NB4 (cell line): ENCODE measurements around the gene AR.

Experiments used
- DNase-seq: peaks from one replicate; pipeline ENCODE4 v3.0.0; 2010; ENCODE audit warnings: low read depth
- H3K4me3 ChIP-seq: one replicate; pipeline ENCODE4 v1.5.1; 2011; ENCODE audit warnings: mild to moderate bottlenecking, low read depth, low read length, moderate library complexity
- MYC ChIP-seq: IDR thresholded peaks from 2 replicates; pipeline ENCODE4 v1.6.1; 2011; ENCODE audit warnings: low read depth, low read length
- POLR2A ChIP-seq: IDR thresholded peaks from 2 replicates; pipeline ENCODE4 v1.6.1; 2011; ENCODE audit warnings: mild to moderate bottlenecking; ENCODE audit not compliant: insufficient read length; ENCODE audit errors: extremely low read depth
- TF ChIP-seq, protein P1 (sequence below): IDR thresholded peaks from one replicate; pipeline ENCODE4 v1.5.1; 2012; ENCODE audit warnings: low read depth, low read length
- TF ChIP-seq, protein P2 (sequence below): IDR thresholded peaks from 2 replicates; pipeline ENCODE4 v1.6.1; 2011; ENCODE audit warnings: low read depth, low read length

Gene AR

DNA sequence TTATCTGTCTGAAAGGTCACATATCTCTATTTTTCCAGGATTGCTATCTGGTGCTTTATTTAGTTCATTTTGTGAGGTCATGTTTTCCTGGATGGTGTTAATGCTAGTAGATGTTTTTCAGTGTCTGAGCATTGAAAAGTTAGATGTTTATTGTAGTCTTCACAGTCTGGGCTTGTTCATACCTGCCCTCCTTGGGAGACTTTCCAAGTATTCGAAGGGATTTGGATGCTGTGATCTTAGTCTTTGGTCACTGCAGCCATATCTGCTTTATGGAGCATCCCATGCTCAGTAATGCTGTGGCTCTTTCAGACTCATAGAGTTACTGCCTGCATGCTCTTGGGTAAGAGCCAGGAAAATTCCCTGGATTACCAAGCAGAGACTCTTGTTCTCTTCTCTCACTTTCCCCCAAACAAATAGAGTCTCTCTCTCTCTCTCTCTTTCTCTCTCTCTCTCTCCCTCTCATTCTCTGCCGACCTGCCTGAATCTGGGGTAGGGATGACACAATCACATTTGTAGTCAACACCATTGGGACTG lies 130.0 kb downstream of the AR start:
- H3K4me3 ChIP-seq = no peak overlapping the region
- TF ChIP-seq, protein P1, sequence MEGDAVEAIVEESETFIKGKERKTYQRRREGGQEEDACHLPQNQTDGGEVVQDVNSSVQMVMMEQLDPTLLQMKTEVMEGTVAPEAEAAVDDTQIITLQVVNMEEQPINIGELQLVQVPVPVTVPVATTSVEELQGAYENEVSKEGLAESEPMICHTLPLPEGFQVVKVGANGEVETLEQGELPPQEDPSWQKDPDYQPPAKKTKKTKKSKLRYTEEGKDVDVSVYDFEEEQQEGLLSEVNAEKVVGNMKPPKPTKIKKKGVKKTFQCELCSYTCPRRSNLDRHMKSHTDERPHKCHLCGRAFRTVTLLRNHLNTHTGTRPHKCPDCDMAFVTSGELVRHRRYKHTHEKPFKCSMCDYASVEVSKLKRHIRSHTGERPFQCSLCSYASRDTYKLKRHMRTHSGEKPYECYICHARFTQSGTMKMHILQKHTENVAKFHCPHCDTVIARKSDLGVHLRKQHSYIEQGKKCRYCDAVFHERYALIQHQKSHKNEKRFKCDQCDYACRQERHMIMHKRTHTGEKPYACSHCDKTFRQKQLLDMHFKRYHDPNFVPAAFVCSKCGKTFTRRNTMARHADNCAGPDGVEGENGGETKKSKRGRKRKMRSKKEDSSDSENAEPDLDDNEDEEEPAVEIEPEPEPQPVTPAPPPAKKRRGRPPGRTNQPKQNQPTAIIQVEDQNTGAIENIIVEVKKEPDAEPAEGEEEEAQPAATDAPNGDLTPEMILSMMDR = no peak
- TF ChIP-seq, protein P2, sequence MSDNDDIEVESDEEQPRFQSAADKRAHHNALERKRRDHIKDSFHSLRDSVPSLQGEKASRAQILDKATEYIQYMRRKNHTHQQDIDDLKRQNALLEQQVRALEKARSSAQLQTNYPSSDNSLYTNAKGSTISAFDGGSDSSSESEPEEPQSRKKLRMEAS = no peak
- TF ChIP-seq POLR2A (no peak), MYC (no peak)
- DNase-seq = no peak

DNA sequence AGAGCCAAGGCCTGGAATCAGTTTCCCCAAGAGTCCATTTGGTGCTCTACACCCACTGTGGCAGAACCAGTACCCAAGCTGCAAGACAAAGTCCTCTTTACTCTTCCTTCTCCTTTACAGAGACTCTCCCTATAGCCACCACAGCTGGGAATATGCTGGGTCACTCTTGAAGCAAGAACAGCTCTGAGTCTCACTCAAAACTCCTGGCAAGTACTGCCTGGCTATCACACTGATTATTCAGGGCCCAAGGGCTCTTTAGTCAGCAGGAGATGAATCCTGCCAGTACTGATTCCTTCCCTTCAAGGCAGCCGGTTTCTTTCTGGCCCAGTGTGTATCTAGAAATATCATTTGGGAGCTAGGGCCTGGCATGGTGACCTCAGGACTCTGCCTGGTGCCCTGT lies 130.9 kb downstream of the AR start:
- DNase-seq = no peak
- H3K4me3 ChIP-seq = no peak overlapping the region
- no peak for TF ChIP-seq POLR2A
- no peak for TF ChIP-seq MYC
- TF ChIP-seq, protein P2 = no peak
- TF ChIP-seq, protein P1 = no peak

DNA sequence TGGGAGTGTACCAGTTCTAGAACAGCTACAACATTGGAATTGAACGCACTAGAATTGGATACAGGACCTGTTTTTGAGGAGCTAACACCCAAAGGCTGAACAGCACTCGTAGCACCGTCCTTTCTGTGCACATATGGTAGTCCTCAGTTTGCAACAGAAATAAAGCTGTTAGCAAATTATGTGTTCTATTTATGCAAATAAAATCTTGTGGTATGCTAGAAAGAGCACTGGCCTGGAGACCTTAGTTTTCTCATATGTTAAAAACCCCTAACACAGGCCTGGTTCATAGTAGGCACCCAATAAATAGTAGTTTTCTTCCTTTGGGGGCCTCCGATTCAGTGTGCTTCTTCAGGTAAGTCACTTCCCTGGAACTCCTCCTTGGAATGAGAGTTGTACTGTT lies 140.3 kb downstream of the AR start:
- TF ChIP-seq POLR2A = no peak
- no peak for DNase-seq
- H3K4me3 ChIP-seq = no peak overlapping the region

DNA sequence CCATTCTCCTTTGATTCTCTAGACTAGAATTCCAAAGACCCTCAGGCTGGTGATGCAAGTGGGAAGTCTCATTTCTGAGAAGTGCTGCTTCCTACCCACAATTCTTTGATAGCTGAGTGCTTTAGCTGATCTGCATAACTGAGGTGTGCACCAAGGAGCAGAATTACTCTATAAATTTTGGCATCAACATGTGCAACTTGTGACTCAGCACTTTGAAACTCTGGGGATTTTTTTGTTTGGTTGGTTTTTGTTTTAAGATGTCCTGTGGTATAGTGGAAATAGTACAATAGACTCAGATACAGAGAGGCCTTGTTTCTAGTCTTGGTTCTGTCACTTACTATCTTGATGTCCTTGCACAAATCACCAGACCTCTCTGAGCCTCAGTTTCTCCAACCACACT lies 148.4 kb downstream of the AR start:
- DNase-seq = no peak
- no peak overlapping the region for H3K4me3 ChIP-seq
- TF ChIP-seq MYC (no peak), POLR2A (no peak)
- TF ChIP-seq, protein P1 = no peak
- TF ChIP-seq, protein P2 = no peak

DNA sequence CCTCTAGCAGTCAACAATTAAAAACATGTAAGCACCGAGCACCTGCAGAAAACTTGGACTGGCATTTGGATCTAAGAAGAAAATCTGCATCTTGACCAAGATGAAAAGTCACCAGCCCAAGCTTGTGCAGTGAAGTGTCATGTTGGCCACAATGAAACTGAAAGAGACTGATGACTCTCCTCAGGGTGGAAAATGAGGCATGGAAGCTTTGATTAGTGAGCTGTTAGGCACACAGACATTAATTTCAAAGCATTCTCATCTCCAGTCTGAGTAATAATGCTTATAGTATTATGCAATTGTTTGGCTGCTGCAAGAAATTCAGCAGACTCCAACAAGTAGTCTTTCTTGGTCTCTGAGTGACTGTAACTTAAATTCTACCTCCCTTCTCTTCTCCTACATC lies 150.1 kb downstream of the AR start:
- TF ChIP-seq MYC (no peak), POLR2A (no peak)
- TF ChIP-seq, protein P2 = no peak
- TF ChIP-seq, protein P1 = no peak
- H3K4me3 ChIP-seq = no peak overlapping the region
- DNase-seq = no peak

DNA sequence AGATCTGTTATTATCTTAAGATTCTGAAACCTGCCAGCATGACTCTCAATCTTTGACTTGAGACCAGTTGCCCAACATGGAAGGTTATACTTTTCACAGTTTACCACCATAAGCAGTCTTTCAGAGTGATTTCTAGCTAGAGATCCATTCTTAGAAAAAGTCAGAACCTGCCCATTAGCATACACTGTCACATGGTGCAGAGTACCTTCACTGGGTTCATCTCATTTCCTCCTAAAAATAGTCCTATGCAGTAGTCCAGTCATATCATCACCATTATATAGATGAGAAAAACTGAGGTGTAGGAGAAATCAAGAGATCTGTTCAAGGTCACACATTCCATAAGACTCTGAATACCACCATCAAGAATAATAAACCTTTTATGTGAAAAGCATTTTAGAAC lies 153.6 kb downstream of the AR start:
- H3K4me3 ChIP-seq = no peak overlapping the region

More for the DNA sequence above, 153.6 kb downstream of the AR start:
- DNase-seq = no peak
- TF ChIP-seq POLR2A = no peak
- TF ChIP-seq, protein P2 = no peak
- TF ChIP-seq, protein P1 = no peak
- no peak for TF ChIP-seq MYC
